Mammary epithelial cell (primary cell): ENCODE results near the gene PDLIM7.

Experiments used
- CTCF ChIP-seq, 2 donors: IDR thresholded peaks in 1 of 2; conservative IDR thresholded peaks in 1 of 2; 2 replicates each; pipeline ENCODE4 v1.5.1; 2011 to 2012; ENCODE audit warnings: inconsistent platforms in 2 of 2, low read length in 2 of 2, mild to moderate bottlenecking in 2 of 2, control low read depth in 1 of 2, low read depth in 1 of 2; ENCODE audit not compliant: insufficient read depth in 1 of 2; ENCODE audit errors: extremely low read depth in 1 of 2
- EZH2 ChIP-seq: IDR thresholded peaks from 2 replicates; pipeline ENCODE4 v1.6.1; 2012; ENCODE audit warnings: low read length, inconsistent platforms, borderline replicate concordance

- TF ChIP-seq CTCF (conservative IDR thresholded peaks at IDR 0.05 in 1 of 2, IDR thresholded peaks at IDR 0.05 in 1 of 2; ENCODE audit: extremely low read depth in 1 of 2, insufficient read depth in 1 of 2, low read depth in 1 of 2, low read length in 2 of 2) (no peak), EZH2 (no peak)
Measured at GRCh38 chr5:177512736-177513380, 15.5 kb upstream of the PDLIM7 start.
